Astrocyte (in vitro differentiated cells and primary cell): Measurements from ENCODE around the gene USP22.

Experiments
- CTCF ChIP-seq: IDR thresholded peaks from 2 replicates; pipeline ENCODE4 v1.5.1; 2011; ENCODE audit warnings: low read depth, mild to moderate bottlenecking, inconsistent platforms, low read length, moderate library complexity; ENCODE audit not compliant: insufficient read depth
- EZH2 ChIP-seq: IDR thresholded peaks from 2 replicates; pipeline ENCODE4 v1.6.1; 2012; ENCODE audit warnings: mild to moderate bottlenecking, low read length, inconsistent platforms; ENCODE audit not compliant: insufficient read depth

GRCh38 chr17:21030375-21030774 lies 12.4 kb downstream of the USP22 start:
- TF ChIP-seq CTCF (no peak), EZH2 (no peak)
